Gastroesophageal sphincter (tissue), 4 donors: ENCODE data around the gene TPST1. TPM values are rescaled to one million over a fixed set of nuclear protein-coding genes. Genes with fewer than 3 reads are reported as not detected.

ENCODE experiments used
- ATAC-seq: fragments of 150-250 bp; one replicate; pipeline ENCODE4 v1.9.1; 2016; ENCODE audit warnings: mild to moderate bottlenecking, moderate library complexity
- H3K27ac ChIP-seq, 4 donors: fragments of 200-600 bp; sonication (generic) in 3 of 4; 1 replicate in 3 of 4; 2 replicates in 1 of 4; pipeline ENCODE4 v1.5.1; 2016 to 2019
- H3K27me3 ChIP-seq: fragments of 200-600 bp; sonication (generic); one replicate; pipeline ENCODE4 v1.5.1; 2019
- H3K36me3 ChIP-seq, 2 donors: fragments of 200-600 bp; sonication (generic); one replicate each; pipeline ENCODE4 v1.5.1; 2019; ENCODE audit warnings: control low read depth in 1 of 2
- H3K4me1 ChIP-seq, 3 donors: fragments of 200-600 bp; sonication (generic); 1 replicate in 2 of 3; 2 replicates in 1 of 3; pipeline ENCODE4 v1.5.1; 2016 to 2019; ENCODE audit warnings: control low read depth in 2 of 3
- H3K4me3 ChIP-seq, 2 donors: fragments of 200-600 bp; sonication (generic); one replicate each; pipeline ENCODE4 v1.5.1; 2019; ENCODE audit warnings: mild to moderate bottlenecking in 1 of 2, moderate library complexity in 1 of 2
- H3K9me3 ChIP-seq, 3 donors: fragments of 200-600 bp; sonication (generic); one replicate each; pipeline ENCODE4 v1.5.1; 2017 to 2019; ENCODE audit warnings: control low read depth in 2 of 3
- EP300 ChIP-seq: sonication (generic); formaldehyde crosslinking; IDR thresholded peaks from one replicate; pipeline ENCODE4 v1.6.1; 2017; ENCODE audit warnings: antibody characterized with exemption, mild to moderate bottlenecking
- POLR2A ChIP-seq, 2 donors: fragments of 450-650 bp; IDR thresholded peaks; one replicate each; pipeline ENCODE4 v1.6.1; 2017; ENCODE audit warnings: antibody characterized with exemption in 2 of 2, mild to moderate bottlenecking in 2 of 2, moderate library complexity in 1 of 2
- POLR2AphosphoS5 ChIP-seq: sonication (generic); formaldehyde crosslinking; IDR thresholded peaks from one replicate; pipeline ENCODE4 v1.6.1; 2017; ENCODE audit warnings: antibody characterized with exemption
- WGBS, 2 donors: methylation state at CpG; one replicate each; pipeline ENCODE4 v1.1.5; 2018; ENCODE audit warnings: low coverage in 1 of 2; 5-methylcytosine and 5-hydroxymethylcytosine counted together
- total RNA-seq, 4 donors: library from RNA; depleted of rRNA; stranded (reverse); fragments of >200 nt; gene quantifications; one replicate each; pipeline ENCODE4 v1.1.0, GENCODE V29; 2016
- TF ChIP-seq, protein P1 (sequence below), 4 experiments: fragments of 200-600 bp in 2 of 4; fragments of 450-650 bp in 2 of 4; sonication (generic) in 1 of 4; IDR thresholded peaks; one replicate each; pipeline ENCODE4 v1.5.1; 2017 to 2019; ENCODE audit warnings: antibody characterized with exemption in 4 of 4, mild to moderate bottlenecking in 2 of 4, moderate library complexity in 2 of 4

Gene TPST1
- total RNA-seq, 4 donors from 2014 or later, result 11.0 to 25.3 (median 19.8) TPM

DNA sequence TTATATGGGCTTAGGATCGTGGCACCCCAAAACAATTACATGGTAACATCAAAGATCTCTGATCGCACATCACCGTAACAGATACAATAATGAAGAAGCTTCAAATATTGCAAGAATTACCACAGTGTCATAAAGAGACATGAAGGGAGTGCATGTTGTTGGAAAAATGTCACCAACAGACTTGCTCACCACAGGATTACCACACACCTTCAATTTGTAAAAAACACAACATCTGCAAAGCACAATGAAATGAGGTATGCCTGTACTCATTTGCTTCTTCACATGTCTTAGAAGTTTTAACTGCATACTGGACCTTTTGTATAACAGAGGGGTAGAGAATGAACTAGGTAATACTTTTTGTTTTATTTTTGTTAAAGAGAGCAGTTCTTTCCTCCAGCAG lies 96.6 kb downstream of the TPST1 start:
- H3K4me1 ChIP-seq, result peaks cover 0 to 8% (median 0%) of the 10 kb centered on the region in 3 donors
- ATAC-seq, result no peak
- H3K4me3 ChIP-seq, result no peak overlapping the region
- H3K9me3 ChIP-seq, result peaks cover 0 to 19% (median 0%) of the 10 kb centered on the region in 3 donors
- no peak overlapping the region for H3K27ac ChIP-seq
- 88 to 97% methylated on average over 3 of the region's 3 CpGs for WGBS, 2 donors
- no peaks in the 10 kb centered on the region for H3K27me3 ChIP-seq
- TF ChIP-seq, protein P1, sequence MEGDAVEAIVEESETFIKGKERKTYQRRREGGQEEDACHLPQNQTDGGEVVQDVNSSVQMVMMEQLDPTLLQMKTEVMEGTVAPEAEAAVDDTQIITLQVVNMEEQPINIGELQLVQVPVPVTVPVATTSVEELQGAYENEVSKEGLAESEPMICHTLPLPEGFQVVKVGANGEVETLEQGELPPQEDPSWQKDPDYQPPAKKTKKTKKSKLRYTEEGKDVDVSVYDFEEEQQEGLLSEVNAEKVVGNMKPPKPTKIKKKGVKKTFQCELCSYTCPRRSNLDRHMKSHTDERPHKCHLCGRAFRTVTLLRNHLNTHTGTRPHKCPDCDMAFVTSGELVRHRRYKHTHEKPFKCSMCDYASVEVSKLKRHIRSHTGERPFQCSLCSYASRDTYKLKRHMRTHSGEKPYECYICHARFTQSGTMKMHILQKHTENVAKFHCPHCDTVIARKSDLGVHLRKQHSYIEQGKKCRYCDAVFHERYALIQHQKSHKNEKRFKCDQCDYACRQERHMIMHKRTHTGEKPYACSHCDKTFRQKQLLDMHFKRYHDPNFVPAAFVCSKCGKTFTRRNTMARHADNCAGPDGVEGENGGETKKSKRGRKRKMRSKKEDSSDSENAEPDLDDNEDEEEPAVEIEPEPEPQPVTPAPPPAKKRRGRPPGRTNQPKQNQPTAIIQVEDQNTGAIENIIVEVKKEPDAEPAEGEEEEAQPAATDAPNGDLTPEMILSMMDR (IDR thresholded peaks at IDR 0.05), result no peak
- TF ChIP-seq POLR2A (IDR thresholded peaks at IDR 0.05), result no peak
- TF ChIP-seq POLR2AphosphoS5, result no peak
- TF ChIP-seq EP300, result no peak
- no peaks in the 10 kb centered on the region for H3K36me3 ChIP-seq

DNA sequence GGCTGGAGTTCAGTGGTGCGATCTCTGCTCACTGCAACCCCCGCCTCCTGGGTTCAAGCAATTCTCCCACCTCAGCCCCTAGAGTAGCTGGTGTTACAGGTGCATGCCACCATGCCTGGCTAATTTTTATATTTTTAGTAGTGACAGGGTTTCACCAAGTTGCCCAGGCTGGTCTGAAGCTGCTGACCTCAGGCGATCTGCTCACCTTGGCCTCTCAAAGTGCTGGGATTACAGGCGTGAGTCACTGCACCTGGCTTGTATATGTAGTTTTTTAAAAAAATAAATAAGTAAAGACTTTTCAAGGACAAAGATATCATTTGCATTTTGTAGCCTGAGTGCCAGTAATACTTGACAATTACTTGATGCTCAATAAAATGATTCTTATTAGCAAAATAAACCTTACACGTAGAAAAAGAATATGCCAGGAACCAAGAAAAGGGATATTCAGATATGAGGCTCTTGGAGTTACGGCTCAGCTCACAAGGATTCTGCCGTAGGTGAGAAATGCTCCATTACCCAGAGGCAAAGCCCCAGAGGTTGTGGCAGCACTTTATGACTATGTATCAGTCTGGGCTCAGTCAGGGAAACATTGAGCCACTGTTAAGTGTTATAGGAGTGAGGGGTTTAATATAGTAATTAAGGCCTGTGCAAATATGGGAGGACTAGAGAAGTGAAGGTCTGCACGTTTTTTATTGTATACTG lies 98.5 kb downstream of the TPST1 start:
- Histone ChIP-seq H3K9me3 (peaks cover 0 to 4% (median 0%) of the 10 kb centered on the region in 3 donors), H3K27ac (no peak overlapping the region), H3K4me1 (peaks cover 0 to 8% (median 0%) of the 10 kb centered on the region in 3 donors), H3K4me3 (no peak overlapping the region), H3K36me3 (no peaks in the 10 kb centered on the region), H3K27me3 (no peaks in the 10 kb centered on the region)
- TF ChIP-seq, protein P1 (IDR thresholded peaks at IDR 0.05), result no peak
- TF ChIP-seq POLR2A (IDR thresholded peaks at IDR 0.05), result no peak
- no peak for TF ChIP-seq EP300
- no peak for TF ChIP-seq POLR2AphosphoS5
- WGBS, 2 donors, result 72 to 89% methylated on average over 6 to 8 of the region's 8 CpGs
- no peak for ATAC-seq

DNA sequence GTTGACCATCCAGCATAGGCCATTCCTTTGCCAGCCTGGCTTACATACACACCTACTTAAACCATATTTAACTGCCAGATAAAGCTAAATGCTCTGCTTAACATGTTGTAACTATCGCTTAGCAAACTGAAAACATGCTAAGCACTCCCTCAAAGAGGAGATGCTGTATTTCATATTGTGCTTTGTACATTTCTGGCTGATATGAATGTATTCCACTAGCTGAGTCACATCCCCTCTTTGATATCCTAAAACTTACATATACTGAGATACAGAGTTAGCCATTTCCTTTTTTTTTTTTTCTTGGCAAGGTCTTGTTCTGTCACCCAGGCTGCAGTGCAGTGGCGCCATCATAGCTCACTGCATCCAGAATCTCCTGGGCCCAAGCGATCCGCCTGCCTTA lies 99.4 kb downstream of the TPST1 start:
- Histone ChIP-seq H3K27ac (no peak overlapping the region), H3K4me3 (no peak overlapping the region), H3K36me3 (no peaks in the 10 kb centered on the region), H3K4me1 (peaks cover 0 to 8% (median 0%) of the 10 kb centered on the region in 3 donors), H3K9me3 (no peaks in the 10 kb centered on the region), H3K27me3 (no peaks in the 10 kb centered on the region)
- TF ChIP-seq EP300, result no peak
- TF ChIP-seq POLR2A (IDR thresholded peaks at IDR 0.05), result no peak
- no peak for TF ChIP-seq POLR2AphosphoS5
- TF ChIP-seq, protein P1 (IDR thresholded peaks at IDR 0.05), result no peak
- 90 to 93% methylated on average over 4 of the region's 4 CpGs for WGBS, 2 donors
- no peak for ATAC-seq

DNA sequence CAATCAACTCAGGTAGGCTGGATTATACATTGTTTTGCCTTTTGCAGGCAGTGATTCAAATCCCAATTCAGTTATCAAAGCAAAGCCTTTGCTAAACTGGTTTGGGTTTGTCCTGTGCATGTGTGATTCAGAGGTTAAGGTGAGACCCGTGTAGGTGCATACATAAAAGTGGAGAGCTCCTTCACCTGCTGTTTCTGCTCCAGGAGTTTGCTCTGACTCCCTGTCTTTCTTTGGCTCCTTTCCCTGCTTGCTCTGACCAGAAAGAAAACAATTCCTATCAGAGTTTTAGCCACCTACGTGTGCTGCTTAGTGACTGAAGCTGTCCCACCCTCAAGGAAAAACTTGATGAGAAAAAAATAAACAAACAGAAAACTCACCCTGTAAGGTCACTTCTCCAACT lies 101.1 kb downstream of the TPST1 start:
- Histone ChIP-seq H3K4me1 (peaks cover 0 to 8% (median 0%) of the 10 kb centered on the region in 3 donors), H3K27ac (no peak overlapping the region), H3K4me3 (no peak overlapping the region), H3K27me3 (no peaks in the 10 kb centered on the region), H3K36me3 (no peaks in the 10 kb centered on the region), H3K9me3 (no peaks in the 10 kb centered on the region)
- no peak for TF ChIP-seq POLR2AphosphoS5
- no peak for TF ChIP-seq EP300
- TF ChIP-seq POLR2A (IDR thresholded peaks at IDR 0.05), result no peak
- TF ChIP-seq, protein P1 (IDR thresholded peaks at IDR 0.05), result no peak
- 35 to 63% methylated on average over 2 of the region's 2 CpGs for WGBS, 2 donors
- no peak for ATAC-seq

DNA sequence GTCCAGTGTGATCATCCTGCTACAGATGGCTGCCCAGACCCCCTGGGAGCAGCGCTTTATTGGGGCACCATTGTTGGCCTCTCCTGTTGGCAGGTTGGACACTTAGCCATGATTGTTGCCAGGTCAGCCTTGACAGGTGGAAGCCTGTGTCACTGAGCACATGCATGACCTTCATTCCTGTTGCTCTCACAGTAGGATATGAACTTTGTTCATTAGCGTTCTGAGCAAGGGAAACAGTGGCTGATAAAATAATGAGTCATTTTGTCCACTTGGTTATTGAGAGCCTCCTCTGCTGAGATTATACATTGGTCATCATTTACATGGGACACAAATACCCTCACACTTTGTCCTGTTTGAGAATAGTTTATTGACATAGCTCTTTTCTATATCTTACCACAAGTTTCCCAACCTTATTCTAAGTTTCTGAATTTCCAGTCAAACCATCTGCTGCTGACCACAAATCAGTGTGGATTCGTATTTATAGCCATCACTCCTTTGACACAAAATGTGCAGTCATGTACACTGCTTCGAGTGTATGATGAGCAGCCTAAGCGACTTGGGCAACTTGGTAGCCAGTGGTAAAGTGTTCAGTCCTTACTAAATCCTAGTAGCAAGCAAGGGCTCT lies 102.6 kb downstream of the TPST1 start:
- WGBS, 2 donors, result 69 to 82% methylated on average over 2 to 5 of the region's 5 CpGs
- TF ChIP-seq POLR2AphosphoS5, result no peak
- TF ChIP-seq EP300, result no peak
- no peak for TF ChIP-seq POLR2A (IDR thresholded peaks at IDR 0.05)
- TF ChIP-seq, protein P1 (IDR thresholded peaks at IDR 0.05), result no peak
- peak; percentile 50 for ATAC-seq
- Histone ChIP-seq H3K9me3 (no peaks in the 10 kb centered on the region), H3K4me1 (peaks cover 0 to 8% (median 0%) of the 10 kb centered on the region in 3 donors), H3K27ac (no peak overlapping the region), H3K27me3 (no peaks in the 10 kb centered on the region), H3K36me3 (no peaks in the 10 kb centered on the region), H3K4me3 (no peak overlapping the region)
